ENCODE results near the gene PRAC1.
"Not testable (repeated sequence)": the region's sequence is repeated elsewhere in the genome, so short reads cannot be mapped to it uniquely, and the experiment has no call there.

Gene PRAC1

DNA sequence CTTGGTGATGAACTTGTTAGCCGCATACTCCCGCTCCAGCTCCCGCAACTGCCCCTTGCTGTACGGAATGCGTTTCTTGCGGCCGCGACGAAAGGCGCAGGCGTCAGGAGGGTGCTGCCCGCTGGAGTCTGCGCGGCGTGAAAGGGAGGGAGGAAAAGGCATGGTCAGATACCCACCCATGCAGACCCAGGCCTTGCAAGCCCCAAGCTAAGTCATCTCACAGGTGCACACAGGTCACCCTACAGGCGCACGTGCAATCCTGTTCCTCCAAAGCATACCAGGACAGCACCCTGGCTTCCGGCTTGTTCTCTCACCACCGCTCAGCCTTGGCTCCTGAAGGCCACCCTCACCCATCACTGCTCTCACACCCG, 4.6 kb upstream of the PRAC1 start:
- DNase-seq (ENCODE audit: low spot score): no peak

- no peak for DNase-seq (ENCODE audit: low spot score)
Measured at GRCh38 chr17:48726114-48726915, 4.0 kb upstream of the PRAC1 start.

- DNase-seq (ENCODE audit: low spot score): no peak
Measured at GRCh38 chr17:48725288-48726064, 3.2 kb upstream of the PRAC1 start.

- no peak for DNase-seq (ENCODE audit: low spot score)
Measured at GRCh38 chr17:48725004-48725287, 2.6 kb upstream of the PRAC1 start.

GRCh38 chr17:48724251-48725003, 2.1 kb upstream of the PRAC1 start:
- DNase-seq (ENCODE audit: low spot score): peak; percentile 64

GRCh38 chr17:48723423-48724250, 1.3 kb upstream of the PRAC1 start:
- no peak for DNase-seq (ENCODE audit: low spot score)

DNA sequence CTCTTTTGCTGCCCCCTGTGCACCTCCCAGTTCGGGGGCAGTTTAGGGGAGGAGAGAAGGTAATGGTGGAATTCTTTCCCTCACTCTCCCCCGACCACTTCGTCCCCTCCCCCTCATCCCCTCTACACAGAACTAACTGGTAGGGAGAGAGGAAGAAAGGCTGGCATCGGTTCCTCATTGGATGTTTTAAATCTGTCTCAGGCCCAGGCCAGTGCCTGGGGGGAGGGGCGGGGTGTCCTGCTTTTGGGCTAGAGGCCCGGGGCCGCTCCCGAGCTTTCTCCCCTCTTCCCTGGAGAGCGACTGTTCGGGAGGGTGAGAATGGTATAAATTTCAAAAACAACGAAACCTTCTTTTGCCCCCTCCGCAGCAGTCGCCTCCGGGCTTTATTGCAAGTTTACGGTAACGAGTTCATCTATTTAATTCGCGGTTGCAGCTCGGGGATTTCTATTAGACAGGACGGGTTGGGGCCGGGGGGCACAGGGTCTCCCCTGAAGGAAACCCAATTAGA, 651 bp upstream of the PRAC1 start, which contains the start of gene PRAC2:
Gene PRAC2, plus strand, starts transcription at position 271 of the 508 bp plus-strand sequence. CDS start 1,226 bp downstream, outside the sequence.
- no peak for DNase-seq (ENCODE audit: low spot score)

GRCh38 chr17:48721009-48721402, 1.3 kb downstream of the PRAC1 start:
- no peak for DNase-seq (ENCODE audit: low spot score)

GRCh38 chr17:48720266-48721008, 1.9 kb downstream of the PRAC1 start:
- no peak for DNase-seq (ENCODE audit: low spot score)

GRCh38 chr17:48719642-48720265, 2.6 kb downstream of the PRAC1 start:
- DNase-seq (ENCODE audit: low spot score): no peak

DNA sequence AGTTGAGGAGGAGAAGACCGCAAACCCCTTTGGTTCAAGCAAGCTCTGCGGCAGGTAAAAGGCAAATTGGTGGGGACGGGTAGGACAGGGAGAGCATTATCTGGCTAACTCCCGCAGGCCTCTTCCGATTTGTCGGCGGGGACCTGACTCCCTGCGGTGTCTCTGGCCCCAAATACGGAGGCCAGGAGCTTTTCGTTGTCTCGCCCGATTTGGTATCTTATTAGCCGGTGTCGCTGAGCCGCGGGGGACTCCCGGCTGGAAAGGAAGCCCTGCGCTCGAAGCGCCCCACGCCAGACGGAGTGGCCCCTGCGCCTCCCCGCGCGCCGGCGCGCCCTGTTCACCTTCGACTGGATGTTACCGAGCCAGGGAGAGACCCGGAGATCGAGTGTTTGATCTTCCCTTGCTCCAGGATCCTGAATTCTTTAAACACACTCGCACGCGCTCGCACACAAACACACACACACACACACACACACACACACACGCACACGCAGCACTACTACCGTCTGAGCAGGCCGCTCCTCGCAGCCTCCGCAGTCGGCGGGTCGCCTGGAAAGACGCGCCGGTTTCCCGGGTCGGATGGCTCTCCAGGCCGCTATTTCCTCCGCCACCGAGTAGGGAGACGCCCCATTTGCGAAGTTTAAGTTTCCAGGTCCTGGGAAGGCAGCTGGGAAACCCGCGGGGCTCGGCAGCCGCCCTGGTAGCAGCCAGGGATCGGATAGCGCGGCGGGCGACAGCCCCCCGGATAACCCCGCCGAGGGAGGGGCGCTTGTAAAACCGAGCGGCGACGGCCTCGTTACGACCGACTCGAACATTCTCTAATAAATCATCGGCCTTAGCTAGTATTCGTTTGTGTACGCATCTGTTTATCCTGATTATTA, 3.3 kb downstream of the PRAC1 start:
- no peak for DNase-seq (ENCODE audit: low spot score)

GRCh38 chr17:48718227-48718760, 4.0 kb downstream of the PRAC1 start:
- no peak for DNase-seq (ENCODE audit: low spot score)

GRCh38 chr17:48717367-48718226, 4.7 kb downstream of the PRAC1 start:
- DNase-seq (ENCODE audit: low spot score): no peak

GRCh38 chr17:48716549-48716948, 5.8 kb downstream of the PRAC1 start:
- not testable (repeated sequence) for DNase-seq (ENCODE audit: low spot score)

- DNase-seq (ENCODE audit: low spot score): no peak
Measured at GRCh38 chr17:48715496-48716399, 6.6 kb downstream of the PRAC1 start.

DNA sequence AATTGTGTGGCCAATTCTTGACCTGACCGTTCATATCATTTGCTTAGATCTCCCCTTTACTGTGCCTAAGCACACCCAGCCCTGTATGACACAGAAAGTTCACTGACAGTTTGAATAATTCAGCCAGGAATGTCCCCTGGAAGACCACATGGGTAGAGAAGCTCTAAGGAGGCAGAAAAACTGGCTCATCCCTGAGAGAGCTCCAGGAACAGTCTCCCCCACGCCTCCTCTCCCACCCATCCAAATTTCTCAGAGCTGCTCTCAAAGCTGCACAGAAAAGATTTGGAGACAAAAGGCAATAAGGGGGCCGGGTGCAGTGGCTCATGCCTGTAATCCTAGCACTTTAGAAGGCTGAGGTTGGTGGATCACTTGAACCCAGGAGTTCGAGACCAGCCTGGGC, 11.2 kb downstream of the PRAC1 start:
- DNase-seq (ENCODE audit: low spot score): no peak

Data from CD4-positive, alpha-beta T cell treated with Interleukin-6 at 100 ng/mL for 8 hours (primary cell).